Measurements from ENCODE around the gene MYMK. TPM values are rescaled to one million over a fixed set of nuclear protein-coding genes. Genes with fewer than 3 reads are reported as not detected.

Gene MYMK
- total RNA-seq, 2 donors from 2014 or later: not detected

DNA sequence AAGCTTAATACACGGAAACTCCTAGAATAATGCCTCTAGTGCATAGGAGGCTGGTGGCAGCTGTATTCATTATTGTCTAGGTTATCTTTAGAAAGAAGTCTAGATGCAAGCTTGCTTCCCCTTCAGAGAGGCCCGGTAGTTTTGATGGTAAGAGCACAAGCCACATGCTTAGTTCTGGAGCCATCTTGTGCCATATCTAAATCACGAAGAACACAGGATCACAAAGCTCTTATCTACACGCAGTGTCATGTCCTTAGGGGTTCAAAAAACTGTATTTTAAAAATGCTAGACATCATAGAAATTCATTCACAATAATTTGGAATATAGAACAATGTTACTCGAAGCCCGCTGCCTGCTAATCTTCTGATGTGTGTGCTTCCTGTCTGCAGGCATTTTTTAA is 58.8 kb downstream of the MYMK start:
- Mint-ChIP-seq H3K9me3 (no peaks in the 10 kb centered on the region), H3K4me3 (no peak overlapping the region), H3K36me3 (ENCODE audit: low read depth) (peaks cover 12% of the 10 kb centered on the region), H3K27me3 (ENCODE audit: insufficient read depth) (no peaks in the 10 kb centered on the region), H3K27ac (no peak overlapping the region), H3K4me1 (no peaks in the 10 kb centered on the region)
- no peak overlapping the region for H3K9ac ChIP-seq (ENCODE audit: extremely low read depth, low read length, poor library complexity, severe bottlenecking)
- WGBS, 2 experiments (ENCODE audit: insufficient coverage in 1 of 2, insufficient read length in 1 of 2): 90 to 94% methylated on average over 3 to 6 of the region's 6 CpGs
- peaks cover 4% of the 10 kb centered on the region for H3K4me1 ChIP-seq (ENCODE audit: control insufficient read depth, insufficient read depth, low read length)
- DNase-seq: no peak
- H3K9me3 ChIP-seq (ENCODE audit: control insufficient read depth, low read length): no peaks in the 10 kb centered on the region
- peaks cover 18% of the 10 kb centered on the region for H3K36me3 ChIP-seq (ENCODE audit: control insufficient read depth, insufficient read depth, low read length)
- no peak overlapping the region for H3K27ac ChIP-seq (ENCODE audit: low read depth, low read length)
- no peaks in the 10 kb centered on the region for H3K27me3 ChIP-seq (ENCODE audit: control insufficient read depth, insufficient read depth, low read length, poor library complexity, severe bottlenecking)
- no peak overlapping the region for H3K4me3 ChIP-seq (ENCODE audit: low read length)
- TF ChIP-seq, protein P1, sequence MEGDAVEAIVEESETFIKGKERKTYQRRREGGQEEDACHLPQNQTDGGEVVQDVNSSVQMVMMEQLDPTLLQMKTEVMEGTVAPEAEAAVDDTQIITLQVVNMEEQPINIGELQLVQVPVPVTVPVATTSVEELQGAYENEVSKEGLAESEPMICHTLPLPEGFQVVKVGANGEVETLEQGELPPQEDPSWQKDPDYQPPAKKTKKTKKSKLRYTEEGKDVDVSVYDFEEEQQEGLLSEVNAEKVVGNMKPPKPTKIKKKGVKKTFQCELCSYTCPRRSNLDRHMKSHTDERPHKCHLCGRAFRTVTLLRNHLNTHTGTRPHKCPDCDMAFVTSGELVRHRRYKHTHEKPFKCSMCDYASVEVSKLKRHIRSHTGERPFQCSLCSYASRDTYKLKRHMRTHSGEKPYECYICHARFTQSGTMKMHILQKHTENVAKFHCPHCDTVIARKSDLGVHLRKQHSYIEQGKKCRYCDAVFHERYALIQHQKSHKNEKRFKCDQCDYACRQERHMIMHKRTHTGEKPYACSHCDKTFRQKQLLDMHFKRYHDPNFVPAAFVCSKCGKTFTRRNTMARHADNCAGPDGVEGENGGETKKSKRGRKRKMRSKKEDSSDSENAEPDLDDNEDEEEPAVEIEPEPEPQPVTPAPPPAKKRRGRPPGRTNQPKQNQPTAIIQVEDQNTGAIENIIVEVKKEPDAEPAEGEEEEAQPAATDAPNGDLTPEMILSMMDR (conservative IDR thresholded peaks at IDR 0.05): no peak

DNA sequence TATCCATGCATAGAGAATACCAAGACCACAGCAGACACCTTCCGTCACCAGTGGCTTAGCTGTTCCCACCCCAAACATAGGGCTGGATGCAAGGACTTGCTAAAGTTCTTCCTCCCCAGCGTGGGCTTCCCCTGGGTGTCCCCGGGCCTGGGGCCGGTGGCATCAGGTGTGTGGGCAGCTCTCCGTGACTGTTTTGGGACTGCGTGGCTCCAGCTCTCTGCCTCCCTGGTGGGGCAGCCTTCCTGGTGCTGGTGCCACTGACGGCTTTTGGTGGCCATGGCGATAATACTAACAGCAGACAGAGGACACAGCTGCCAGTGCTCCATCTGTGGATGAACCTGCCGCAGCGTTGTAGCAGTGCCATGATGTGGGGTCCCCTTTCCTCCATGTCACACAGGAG is 60.1 kb downstream of the MYMK start:
- Histone ChIP-seq H3K9me3 (ENCODE audit: control insufficient read depth, low read length) (no peaks in the 10 kb centered on the region), H3K4me3 (ENCODE audit: low read length) (no peak overlapping the region), H3K4me1 (ENCODE audit: control insufficient read depth, insufficient read depth, low read length) (peaks cover 4% of the 10 kb centered on the region), H3K36me3 (ENCODE audit: control insufficient read depth, insufficient read depth, low read length) (peaks cover 18% of the 10 kb centered on the region), H3K9ac (ENCODE audit: extremely low read depth, low read length, poor library complexity, severe bottlenecking) (no peak overlapping the region), H3K27ac (ENCODE audit: low read depth, low read length) (no peak overlapping the region), H3K27me3 (ENCODE audit: control insufficient read depth, insufficient read depth, low read length, poor library complexity, severe bottlenecking) (no peaks in the 10 kb centered on the region)
- TF ChIP-seq, protein P1 (conservative IDR thresholded peaks at IDR 0.05): no peak
- no peak for DNase-seq
- Mint-ChIP-seq H3K27ac (no peak overlapping the region), H3K4me1 (no peaks in the 10 kb centered on the region), H3K9me3 (no peaks in the 10 kb centered on the region), H3K4me3 (no peak overlapping the region), H3K36me3 (ENCODE audit: low read depth) (peaks cover 12% of the 10 kb centered on the region), H3K27me3 (ENCODE audit: insufficient read depth) (no peaks in the 10 kb centered on the region)
- 93 to 98% methylated on average over 5 to 10 of the region's 10 CpGs for WGBS, 2 experiments (ENCODE audit: insufficient coverage in 1 of 2, insufficient read length in 1 of 2)

Other genes starting within 250 kb of the MYMK start
- 1 to 10 TPM in 1 of 2 donors, under 1 TPM in 1; 0.35 to 1.2 TPM for gene ABO, start 249.8 kb downstream of the MYMK start, total RNA-seq
- 10 to 100 TPM; 22.9 to 27.5 TPM for gene SURF6, start 188.8 kb downstream of the MYMK start, total RNA-seq
- 10 to 100 TPM; 54.6 to 57.3 TPM for gene MED22, start 176.8 kb downstream of the MYMK start, total RNA-seq
- gene RPL7A, start 176.7 kb downstream of the MYMK start, total RNA-seq: 1,000 to 10,000 TPM; 2,418 to 2,634 TPM
- 10 to 100 TPM; 45.1 to 54.4 TPM for gene SURF1, start 168.5 kb downstream of the MYMK start, total RNA-seq
- 10 to 100 TPM; 18.0 to 25.9 TPM for gene SURF2, start 168.4 kb downstream of the MYMK start, total RNA-seq
- 100 to 1,000 TPM; 178 to 187 TPM for gene SURF4, start 148.9 kb downstream of the MYMK start, total RNA-seq
- gene STKLD1, start 148.6 kb downstream of the MYMK start, total RNA-seq: under 1 TPM in 1 of 2 donors, not detected in 1; 0.95 TPM
- gene REXO4, start 106.9 kb downstream of the MYMK start, total RNA-seq: 10 to 100 TPM; 30.2 to 36.5 TPM
- 10 to 100 TPM; 13.5 to 21.7 TPM for gene ADAMTS13, start 102.6 kb downstream of the MYMK start, total RNA-seq
- gene CACFD1, start 65.0 kb downstream of the MYMK start, total RNA-seq: 10 to 100 TPM; 30.6 to 35.0 TPM
- 10 to 100 TPM; 11.6 to 17.7 TPM for gene SLC2A6, start 45.9 kb downstream of the MYMK start, total RNA-seq
- under 1 TPM; 0.18 to 0.93 TPM for gene ADAMTSL2, start 9.7 kb upstream of the MYMK start, total RNA-seq
- gene FAM163B, start 84.4 kb upstream of the MYMK start, total RNA-seq: not detected
- gene DBH, start 111.4 kb upstream of the MYMK start, total RNA-seq: not detected
- 10 to 100 TPM in 1 of 2 donors, 1 to 10 TPM in 1; 8.4 to 11.2 TPM for gene SARDH, start 213.4 kb upstream of the MYMK start, total RNA-seq